K562 (cell line): Measurements from ENCODE around the gene TRIP12. TPM values are rescaled to one million over a fixed set of nuclear protein-coding genes. Genes with fewer than 3 reads are reported as not detected.

ENCODE experiments used
- ADNP ChIP-seq: fragments of 200-800 bp; sonication (Bioruptor generic); IDR thresholded peaks from 2 replicates; pipeline ENCODE4 v1.6.1; 2016; ENCODE audit warnings: missing genetic modification characterization, missing compliant biosample characterization
- HNRNPUL1 ChIP-seq: fragments of 200-400 bp; formaldehyde crosslinking; IDR thresholded peaks from 2 replicates; pipeline ENCODE4 v1.6.1; 2017; ENCODE audit warnings: low read length
- MIER1 ChIP-seq: fragments of 450-650 bp; IDR thresholded peaks from 2 replicates; pipeline ENCODE4 v1.6.1; 2016; ENCODE audit warnings: antibody characterized with exemption, mild to moderate bottlenecking, low read depth
- NR0B1 ChIP-seq: fragments of 450-650 bp; IDR thresholded peaks from one replicate; pipeline ENCODE4 v1.6.1; 2018; ENCODE audit warnings: mild to moderate bottlenecking, moderate library complexity; ENCODE audit not compliant: partially characterized antibody
- PRDM10 ChIP-seq: fragments of 450-650 bp; IDR thresholded peaks from 2 replicates; pipeline ENCODE4 v1.6.1; 2018; ENCODE audit not compliant: partially characterized antibody
- SNIP1 ChIP-seq: fragments of 450-650 bp; IDR thresholded peaks from 2 replicates; pipeline ENCODE4 v1.7.1; 2017; ENCODE audit warnings: low read depth, mild to moderate bottlenecking
- ZNF707 ChIP-seq: fragments of 250-450 bp; sonication (Bioruptor Pico); conservative IDR thresholded peaks from 2 replicates; pipeline ENCODE4 v1.8.0; 2022; ENCODE audit warnings: inconsistent platforms, mild to moderate bottlenecking, moderate library complexity
- ZNF76 ChIP-seq: fragments of 250-450 bp; sonication (Bioruptor Pico); IDR thresholded peaks from 2 replicates; pipeline ENCODE4 v1.4.0; 2020; ENCODE audit warnings: mild to moderate bottlenecking, moderate library complexity, borderline replicate concordance
- ZNF77 ChIP-seq: fragments of 250-450 bp; sonication (Bioruptor Pico); IDR thresholded peaks from 2 replicates; pipeline ENCODE4 v1.5.0; 2020
- polyA plus RNA-seq, 8 experiments: library from polyadenylated mRNA; depleted of rRNA in 4 of 8; stranded (reverse) in 5 of 8; unstranded in 3 of 8; fragments of >200 nt; fragmentation: Nextera tagmentation in 2 of 8; fragmentation: Illumina TruSeq in 1 of 8; extraction: Ambion mirVana in 2 of 8; extraction: Trizol in 1 of 8; gene quantifications; 2 replicates each; pipeline versions ENCODE4 v1.2.1 to v1.2.3, GENCODE V29; 2011 to 2014; ENCODE audit warnings: inconsistent platforms in 1 of 8, missing spikeins in 1 of 8
- total RNA-seq, 7 experiments: library from RNA; depleted of rRNA in 6 of 7; stranded (reverse); fragments of >200 nt in 6 of 7; fragmentation: Illumina TruSeq in 2 of 7; extraction: Trizol in 2 of 7; gene quantifications; 2 replicates each; pipeline versions ENCODE4 v1.2.1 to v1.2.3, GENCODE V29; 2011 to 2021; ENCODE audit warnings: low replicate concordance in 1 of 7

TRIP12 gene
- total and polyA plus RNA-seq, 9 of the 15 experiments (the other 6 are each of a cell fraction or from before 2014, with no cell fraction given): 15.2 to 131 (median 80.1) TPM

- TF ChIP-seq PRDM10 (peak; percentile 88), HNRNPUL1 (no peak), ZNF707 (no peak), ZNF77 (CRISPR knock-in tag) (no peak), ZNF76 (no peak), ADNP (no peak), NR0B1 (no peak), SNIP1 (no peak), MIER1 (no peak)
Measured at GRCh38 chr2:229971298-229971790, 49.5 kb upstream of the TRIP12 start (continued).
